GM19023 (cell line): Measurements from ENCODE around the gene COPG1.

Experiments used
- ATAC-seq: cut with Tn5 transposase; IDR thresholded peaks from one replicate; pipeline ENCODE4 v1.9.1; 2021; ENCODE audit warnings: mild to moderate bottlenecking, moderate library complexity; ENCODE audit not compliant: unreplicated experiment

COPG1 gene

GRCh38 chr3:129313665-129314385 lies 64.4 kb downstream of the COPG1 start:
- no peak for ATAC-seq

- ATAC-seq = peak; percentile 28
Observed at GRCh38 chr3:129314386-129315222, 65.2 kb downstream of the COPG1 start.

DNA sequence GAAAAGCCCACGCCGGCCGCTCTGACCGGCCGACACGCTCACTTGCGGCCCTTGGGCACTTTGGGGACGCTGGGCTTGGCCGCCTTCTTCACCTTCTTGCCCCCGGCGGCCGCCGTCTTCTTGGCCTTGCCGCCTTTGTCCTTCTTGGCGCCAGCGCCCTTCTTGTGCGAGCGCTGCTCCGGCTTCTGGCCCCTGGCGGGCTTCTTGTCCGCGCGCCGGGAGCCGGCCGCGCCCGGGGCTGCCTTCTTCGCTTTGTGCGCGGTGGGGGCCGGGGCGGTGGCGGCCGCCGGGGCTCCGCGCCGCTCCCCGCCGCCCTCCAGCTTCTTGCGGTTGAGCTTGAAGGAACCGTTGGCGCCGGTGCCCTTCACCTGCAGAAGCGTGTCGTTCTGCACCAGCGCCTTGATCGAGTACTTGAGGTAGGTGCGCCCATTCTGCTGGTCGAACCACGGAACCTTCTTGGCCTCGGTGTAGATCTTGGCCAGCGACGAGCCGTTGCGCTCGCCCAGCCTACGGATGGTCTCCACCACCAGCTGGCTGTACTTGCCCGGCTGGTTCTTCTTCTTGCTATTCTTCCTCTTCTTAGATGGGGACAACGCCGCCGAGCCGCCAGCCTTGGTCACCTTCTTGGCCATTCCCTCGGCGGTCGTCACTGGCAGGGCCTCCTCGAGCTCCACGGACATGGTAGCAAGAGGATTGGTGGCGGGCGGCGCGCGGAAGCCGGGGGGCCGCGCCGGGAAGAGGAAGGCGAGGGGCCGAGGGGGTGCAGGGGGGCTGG lies 66.0 kb downstream of the COPG1 start:
- peak; percentile 2 for ATAC-seq

DNA sequence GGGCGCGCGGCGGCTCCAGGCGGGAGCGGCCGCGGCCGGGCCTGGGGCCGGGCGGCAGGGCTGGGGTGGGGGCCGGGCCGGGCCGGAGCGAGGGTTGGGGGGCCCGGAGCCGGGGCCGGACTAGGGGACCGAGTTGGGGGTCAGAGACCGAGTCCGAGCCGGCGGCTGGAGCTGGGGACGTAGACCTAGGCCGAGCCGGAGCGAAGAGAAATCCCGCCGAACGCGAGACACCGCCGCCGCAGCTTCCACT lies 66.5 kb downstream of the COPG1 start:
- ATAC-seq = no peak

DNA sequence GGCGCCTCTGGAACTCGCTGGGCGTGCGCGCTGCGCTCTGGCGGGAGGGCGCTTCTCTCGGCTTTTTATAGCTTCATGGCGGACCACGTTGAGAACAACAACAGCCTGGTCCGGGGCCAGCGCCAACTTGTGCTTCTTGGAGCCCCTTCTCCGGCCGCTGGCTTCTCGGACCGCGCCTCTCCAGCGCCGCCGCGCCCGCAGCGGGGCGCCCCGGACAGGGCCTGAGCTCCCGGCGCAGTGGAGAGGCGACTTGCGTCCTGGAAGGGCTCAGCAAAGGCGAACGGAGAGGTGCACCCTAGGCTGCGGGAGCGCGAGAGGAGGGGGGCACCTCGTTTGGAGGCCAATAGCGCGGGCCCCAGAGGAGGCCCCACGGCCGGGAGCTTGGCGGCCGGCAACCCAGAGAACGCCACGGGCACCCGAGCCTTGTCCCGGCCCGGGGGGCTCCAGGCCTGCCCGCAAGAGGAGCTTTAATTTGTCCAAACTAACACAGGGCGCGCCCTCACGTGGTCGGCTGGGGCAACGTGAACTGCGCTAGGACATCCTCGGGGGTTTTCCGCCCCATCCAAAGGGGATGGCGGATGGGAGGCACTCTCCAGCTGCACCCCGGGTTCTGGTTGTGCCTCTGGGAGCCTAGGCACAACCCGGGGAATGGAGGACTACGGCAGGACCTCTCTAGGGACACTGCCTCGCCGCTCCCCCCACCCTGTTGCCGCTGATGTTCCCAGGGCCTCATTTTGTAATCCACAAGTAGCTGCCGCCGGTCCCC lies 67.0 kb downstream of the COPG1 start:
- ATAC-seq = peak; percentile 35

GRCh38 chr3:129317014-129317771 lies 67.8 kb downstream of the COPG1 start:
- no peak for ATAC-seq

DNA sequence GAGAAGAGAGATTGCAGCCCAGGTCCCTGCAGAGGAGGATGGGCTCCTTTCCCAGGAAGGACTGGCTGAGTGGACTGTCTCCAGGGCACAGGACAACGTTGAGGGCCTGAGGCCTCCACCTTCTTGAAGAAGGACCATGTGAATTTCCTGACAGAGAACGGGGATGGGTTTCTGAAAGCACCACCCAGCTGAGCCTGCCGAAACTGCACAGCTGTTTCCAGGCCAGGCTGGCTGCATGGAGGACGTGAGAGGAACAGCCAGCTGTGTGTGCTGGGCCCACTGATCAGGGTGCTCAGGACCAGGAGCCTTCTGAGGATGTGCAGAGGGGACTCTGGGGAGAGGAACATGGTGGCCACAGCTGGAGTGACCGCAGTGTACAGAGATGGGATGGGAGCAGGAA lies 68.4 kb downstream of the COPG1 start:
- no peak for ATAC-seq

GRCh38 chr3:129318921-129319320 lies 69.5 kb downstream of the COPG1 start:
- no peak for ATAC-seq

DNA sequence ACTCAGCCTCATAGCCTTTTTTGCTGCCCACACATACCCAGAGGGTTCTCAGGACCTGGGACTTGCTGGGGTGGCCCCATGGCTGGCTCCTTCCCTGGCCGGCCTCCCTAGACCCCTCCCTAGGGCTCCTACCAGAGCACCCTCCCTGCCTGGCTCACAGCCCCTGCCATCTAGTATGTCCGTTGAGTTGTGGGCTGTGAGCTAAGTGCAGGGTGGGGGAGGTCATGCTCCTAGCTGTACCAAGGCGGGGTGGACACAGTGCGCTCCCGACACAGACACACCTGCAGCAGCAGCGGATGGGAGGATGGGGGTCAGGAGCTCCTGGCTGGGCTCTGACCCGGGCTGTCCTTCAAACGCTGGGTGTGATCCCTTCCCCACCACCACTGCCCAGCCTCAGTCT lies 70.9 kb downstream of the COPG1 start:
- no peak for ATAC-seq

- no peak for ATAC-seq
Observed at GRCh38 chr3:129320825-129321487, 71.5 kb downstream of the COPG1 start.

DNA sequence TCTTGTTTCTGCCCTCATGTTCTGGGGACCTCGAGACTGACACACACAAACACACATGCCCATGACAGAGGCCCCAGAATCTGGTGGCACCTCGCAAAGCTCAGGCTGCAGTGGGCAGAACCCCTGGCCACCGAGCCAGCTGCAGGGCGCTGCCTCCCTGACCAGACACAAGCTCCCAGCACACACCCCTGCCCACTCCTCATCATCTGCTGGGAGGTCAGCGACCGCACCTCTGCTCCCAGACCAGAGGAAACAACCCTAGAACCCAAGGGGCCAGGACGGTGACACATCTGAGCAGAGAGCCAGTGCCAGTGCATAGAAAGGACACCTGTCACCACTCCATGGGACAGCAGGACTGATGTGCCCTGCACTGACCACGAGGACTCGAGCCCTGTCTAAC lies 72.5 kb downstream of the COPG1 start:
- no peak for ATAC-seq

GRCh38 chr3:129323651-129324294 lies 74.4 kb downstream of the COPG1 start:
- ATAC-seq = no peak

- no peak for ATAC-seq
Observed at GRCh38 chr3:129324855-129325254, 75.4 kb downstream of the COPG1 start.

- no peak for ATAC-seq
Observed at GRCh38 chr3:129325383-129325782, 76.0 kb downstream of the COPG1 start.

DNA sequence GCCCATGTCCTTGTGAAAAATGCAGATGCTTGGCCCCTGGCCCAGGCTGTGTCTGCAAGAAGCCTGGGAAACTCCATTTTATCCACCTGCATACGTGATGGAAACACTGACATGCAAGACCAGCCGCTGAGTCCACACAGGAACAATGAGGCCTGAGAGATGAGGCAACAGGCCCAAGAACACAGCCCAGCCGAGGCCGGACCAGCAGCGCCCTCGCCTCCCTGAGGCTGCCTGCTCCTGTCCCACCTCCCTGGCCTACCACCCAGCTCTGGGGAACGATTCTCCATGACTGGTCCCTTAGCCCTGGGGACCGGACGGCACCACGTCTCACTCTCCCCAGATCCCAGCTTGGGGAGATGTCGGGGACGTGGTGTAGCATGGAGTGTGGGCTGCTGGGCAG lies 76.7 kb downstream of the COPG1 start:
- no peak for ATAC-seq

GRCh38 chr3:129326595-129326994 lies 77.2 kb downstream of the COPG1 start:
- ATAC-seq = no peak
